Fibroblast of the aortic adventitia (primary cell): ENCODE results near the gene ADAMTS1. TPM values are rescaled to one million over a fixed set of nuclear protein-coding genes. Genes with fewer than 3 reads are reported as not detected.

Experiments used
- DNase-seq: peaks from one replicate; pipeline ENCODE4 v3.0.0-alpha.2; 2010; ENCODE audit warnings: low read depth
- H3K4me3 ChIP-seq: 2 replicates; pipeline ENCODE4 v1.5.1; 2011; ENCODE audit warnings: low read depth, mild to moderate bottlenecking, control low read depth, low read length, moderate library complexity
- total RNA-seq: library from RNA; depleted of rRNA; stranded (reverse); fragments of >200 nt; gene quantifications from 2 replicates; pipeline ENCODE4 v1.2.3, GENCODE V29; 2012; ENCODE audit warnings: low replicate concordance
- TF ChIP-seq, protein P1 (sequence below): IDR thresholded peaks from 2 replicates; pipeline ENCODE4 v1.5.1; 2011; ENCODE audit warnings: mild to moderate bottlenecking, low read length, control low read depth, inconsistent platforms; ENCODE audit not compliant: insufficient read depth

The ADAMTS1 gene
- total RNA-seq, 1 donor: 284 TPM

GRCh38 chr21:26833460-26833939 lies 11.7 kb downstream of the ADAMTS1 start:
- H3K4me3 ChIP-seq: no peak overlapping the region
- peak; percentile 48 for DNase-seq
- TF ChIP-seq, protein P1, sequence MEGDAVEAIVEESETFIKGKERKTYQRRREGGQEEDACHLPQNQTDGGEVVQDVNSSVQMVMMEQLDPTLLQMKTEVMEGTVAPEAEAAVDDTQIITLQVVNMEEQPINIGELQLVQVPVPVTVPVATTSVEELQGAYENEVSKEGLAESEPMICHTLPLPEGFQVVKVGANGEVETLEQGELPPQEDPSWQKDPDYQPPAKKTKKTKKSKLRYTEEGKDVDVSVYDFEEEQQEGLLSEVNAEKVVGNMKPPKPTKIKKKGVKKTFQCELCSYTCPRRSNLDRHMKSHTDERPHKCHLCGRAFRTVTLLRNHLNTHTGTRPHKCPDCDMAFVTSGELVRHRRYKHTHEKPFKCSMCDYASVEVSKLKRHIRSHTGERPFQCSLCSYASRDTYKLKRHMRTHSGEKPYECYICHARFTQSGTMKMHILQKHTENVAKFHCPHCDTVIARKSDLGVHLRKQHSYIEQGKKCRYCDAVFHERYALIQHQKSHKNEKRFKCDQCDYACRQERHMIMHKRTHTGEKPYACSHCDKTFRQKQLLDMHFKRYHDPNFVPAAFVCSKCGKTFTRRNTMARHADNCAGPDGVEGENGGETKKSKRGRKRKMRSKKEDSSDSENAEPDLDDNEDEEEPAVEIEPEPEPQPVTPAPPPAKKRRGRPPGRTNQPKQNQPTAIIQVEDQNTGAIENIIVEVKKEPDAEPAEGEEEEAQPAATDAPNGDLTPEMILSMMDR: no peak

DNA sequence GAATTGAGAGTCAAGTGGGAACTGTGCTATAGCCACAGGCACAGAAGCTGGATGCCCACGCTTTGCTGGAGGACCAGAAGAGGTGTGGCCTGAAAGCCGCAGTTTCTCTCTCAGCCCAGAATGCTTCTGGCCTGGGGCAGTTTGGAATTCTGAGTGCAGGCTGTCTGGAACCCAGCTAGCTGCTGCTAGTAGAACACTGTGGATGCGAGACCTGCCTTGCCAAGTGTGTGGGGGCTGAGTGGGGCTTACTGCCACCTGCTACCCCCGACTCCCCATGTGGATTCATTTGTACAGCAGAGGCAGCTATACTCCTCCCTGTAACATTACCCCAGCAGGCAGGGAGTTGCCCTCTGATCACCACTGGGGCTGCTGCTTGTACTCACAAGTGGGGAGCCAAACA lies 12.2 kb downstream of the ADAMTS1 start:
- no peak for DNase-seq
- TF ChIP-seq, protein P1: no peak
- no peak overlapping the region for H3K4me3 ChIP-seq

- DNase-seq: no peak
- TF ChIP-seq, protein P1: no peak
- no peak overlapping the region for H3K4me3 ChIP-seq
Measured at GRCh38 chr21:26832546-26832945, 12.7 kb downstream of the ADAMTS1 start.

GRCh38 chr21:26826801-26827200 lies 18.4 kb downstream of the ADAMTS1 start:
- DNase-seq: no peak
- H3K4me3 ChIP-seq: no peak overlapping the region
- TF ChIP-seq, protein P1: no peak

DNA sequence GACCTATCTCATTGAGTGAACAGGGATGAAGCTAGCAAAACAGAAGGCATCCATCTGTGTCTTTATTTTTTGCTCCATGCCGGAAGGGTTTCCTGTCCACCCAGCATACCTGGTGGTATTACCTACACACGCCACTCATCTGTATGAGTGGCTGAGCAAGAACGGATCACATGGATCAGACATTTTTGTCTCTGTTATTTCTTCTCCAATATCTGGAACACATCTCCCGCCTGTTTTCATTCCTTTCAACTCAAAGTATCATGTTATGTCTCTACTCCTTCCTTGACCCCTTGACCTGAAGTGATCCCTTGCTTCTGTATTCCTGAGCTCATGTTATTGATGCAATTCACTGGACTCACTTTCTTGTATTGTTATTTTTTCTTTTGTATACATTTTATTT lies 24.7 kb downstream of the ADAMTS1 start:
- H3K4me3 ChIP-seq: no peak overlapping the region
- DNase-seq: no peak
- TF ChIP-seq, protein P1: no peak

GRCh38 chr21:26819740-26820324 lies 25.4 kb downstream of the ADAMTS1 start:
- H3K4me3 ChIP-seq: no peak overlapping the region
- DNase-seq: no peak

More at GRCh38 chr21:26819740-26820324, 25.4 kb downstream of the ADAMTS1 start:
- TF ChIP-seq, protein P1: no peak
